Trophoblast cell (in vitro differentiated cells and primary cell): Measurements from ENCODE around the gene MED25.

Source experiments
- DNase-seq, 2 donors: peaks; one replicate each; pipeline ENCODE4 v3.0.0-alpha.2; 2016
- H2AFZ ChIP-seq: 2 replicates; pipeline ENCODE4 v1.6.1; 2013; ENCODE audit warnings: low read length, moderate library complexity, mild to moderate bottlenecking; ENCODE audit not compliant: insufficient read depth, poor library complexity
- H2AK5ac ChIP-seq: 2 replicates; pipeline ENCODE4 v1.6.1; 2013; ENCODE audit warnings: mild to moderate bottlenecking, low read length
- H2BK120ac ChIP-seq: 2 replicates; pipeline ENCODE4 v1.6.1; 2013; ENCODE audit warnings: low read length, mild to moderate bottlenecking, moderate library complexity; ENCODE audit not compliant: insufficient read depth, poor library complexity
- H2BK12ac ChIP-seq: 2 replicates; pipeline ENCODE4 v1.6.1; 2013; ENCODE audit warnings: mild to moderate bottlenecking, low read length, moderate library complexity
- H2BK5ac ChIP-seq: 2 replicates; pipeline ENCODE4 v1.6.1; 2013; ENCODE audit warnings: low read length, low read depth, moderate library complexity, mild to moderate bottlenecking; ENCODE audit not compliant: poor library complexity
- H3K14ac ChIP-seq: 2 replicates; pipeline ENCODE4 v1.6.1; 2013; ENCODE audit warnings: mild to moderate bottlenecking, low read length
- H3K18ac ChIP-seq: 2 replicates; pipeline ENCODE4 v1.6.1; 2013; ENCODE audit warnings: mild to moderate bottlenecking, low read length
- H3K23ac ChIP-seq: 2 replicates; pipeline ENCODE4 v1.6.1; 2013; ENCODE audit warnings: low read length
- H3K27ac ChIP-seq: 2 replicates; pipeline ENCODE4 v1.5.1; 2013; ENCODE audit warnings: low read depth, mild to moderate bottlenecking, inconsistent platforms, low read length, moderate library complexity
- H3K27me3 ChIP-seq: 2 replicates; pipeline ENCODE4 v1.6.1; 2013; ENCODE audit warnings: inconsistent platforms, mild to moderate bottlenecking, low read length, moderate library complexity; ENCODE audit not compliant: insufficient read depth
- H3K36me3 ChIP-seq, 2 experiments: 1 replicate in 1 of 2; 2 replicates in 1 of 2; pipeline ENCODE4 v1.6.1; 2013; ENCODE audit warnings: low read length in 2 of 2, mild to moderate bottlenecking in 2 of 2, moderate library complexity in 1 of 2; ENCODE audit not compliant: insufficient read depth in 2 of 2, control insufficient read depth in 1 of 2
- H3K4ac ChIP-seq: 2 replicates; pipeline ENCODE4 v1.6.1; 2013; ENCODE audit warnings: low read depth, mild to moderate bottlenecking, low read length, moderate library complexity
- H3K4me1 ChIP-seq, 2 experiments: 1 replicate in 1 of 2; 2 replicates in 1 of 2; pipeline ENCODE4 v1.6.1; 2013; ENCODE audit warnings: low read length in 2 of 2, mild to moderate bottlenecking in 2 of 2, moderate library complexity in 1 of 2; ENCODE audit not compliant: insufficient read depth in 2 of 2, control insufficient read depth in 1 of 2
- H3K4me2 ChIP-seq: 2 replicates; pipeline ENCODE4 v1.6.1; 2013; ENCODE audit warnings: inconsistent platforms, mild to moderate bottlenecking, low read length, moderate library complexity
- H3K4me3 ChIP-seq: 2 replicates; pipeline ENCODE4 v1.5.1; 2013; ENCODE audit warnings: mild to moderate bottlenecking, low read depth, low read length, inconsistent platforms
- H3K79me1 ChIP-seq: one replicate; pipeline ENCODE4 v1.6.1; 2013; ENCODE audit warnings: low read length
- H3K79me2 ChIP-seq: 2 replicates; pipeline ENCODE4 v1.6.1; 2013; ENCODE audit warnings: low read length, mild to moderate bottlenecking; ENCODE audit not compliant: control insufficient read depth, insufficient read depth, poor library complexity
- H3K9ac ChIP-seq: 2 replicates; pipeline ENCODE4 v1.6.1; 2013; ENCODE audit warnings: mild to moderate bottlenecking, low read length
- H3K9me3 ChIP-seq: 2 replicates; pipeline ENCODE4 v1.6.1; 2013; ENCODE audit warnings: low read depth, mild to moderate bottlenecking, control low read depth, inconsistent platforms, low read length; ENCODE audit not compliant: insufficient read depth
- H4K12ac ChIP-seq: 2 replicates; pipeline ENCODE4 v1.6.1; 2013; ENCODE audit warnings: low read depth, mild to moderate bottlenecking, low read length, moderate library complexity
- H4K8ac ChIP-seq: 2 replicates; pipeline ENCODE4 v1.6.1; 2013; ENCODE audit warnings: low read depth, mild to moderate bottlenecking, low read length, moderate library complexity
- H4K91ac ChIP-seq: one replicate; pipeline ENCODE4 v1.6.1; 2013; ENCODE audit warnings: low read depth, mild to moderate bottlenecking, low read length, moderate library complexity
- WGBS: extraction: QIAGEN DNeasy Blood & Tissue Kit; methylation state at CpG from one replicate; pipeline ENCODE4 v1.1.7; 2013; ENCODE audit warnings: missing lambda C conversion rate; ENCODE audit not compliant: insufficient read length, insufficient coverage; ENCODE audit errors: extremely low coverage; 5-methylcytosine and 5-hydroxymethylcytosine counted together

MED25 gene

DNA sequence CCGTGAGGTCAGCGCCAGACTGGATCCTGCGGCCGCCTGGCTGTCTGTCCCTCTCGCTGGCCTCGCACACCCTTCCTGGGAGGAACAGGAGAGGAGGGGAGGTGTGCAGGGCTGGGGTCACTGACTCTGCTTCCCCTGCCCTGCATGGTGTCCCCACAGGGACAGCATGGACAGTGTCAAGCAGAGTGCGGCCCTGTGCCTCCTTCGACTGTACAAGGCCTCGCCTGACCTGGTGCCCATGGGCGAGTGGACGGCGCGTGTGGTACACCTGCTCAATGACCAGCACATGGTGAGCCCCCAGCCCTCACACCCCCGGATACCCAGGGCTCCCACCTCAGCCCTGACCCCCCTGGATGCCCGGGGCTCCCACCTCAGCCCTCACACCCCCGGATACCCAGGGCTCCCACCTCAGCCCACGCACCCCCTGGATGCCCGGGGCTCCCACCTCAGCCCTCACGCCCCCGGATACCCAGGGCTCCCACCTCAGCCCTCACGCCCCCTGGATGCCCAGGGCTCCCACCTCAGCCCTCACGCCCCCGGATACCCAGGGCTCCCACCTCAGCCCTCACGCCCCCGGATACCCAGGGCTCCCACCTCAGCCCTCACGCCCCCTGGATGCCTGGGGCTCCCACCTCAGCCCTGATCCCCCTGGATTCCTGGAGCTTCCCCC lies 26.2 kb upstream of the MED25 start:
- no CpG with 5 or more reads among the region's 26 CpGs for WGBS
- Histone ChIP-seq H3K4ac (no peak overlapping the region), H3K27me3 (no peaks in the 10 kb centered on the region), H2AFZ (no peak overlapping the region), H2BK12ac (no peak overlapping the region), H3K9me3 (peaks cover 5% of the 10 kb centered on the region), H4K91ac (no peak overlapping the region), H2BK5ac (no peak overlapping the region), H3K23ac (no peak overlapping the region), H3K36me3 (peaks cover 79% of the 10 kb centered on the region in 2 experiments), H3K4me3 (no peak overlapping the region), H3K4me2 (no peak overlapping the region), H4K12ac (no peak overlapping the region), H4K8ac (no peak overlapping the region), H2BK120ac (no peak overlapping the region), H2AK5ac (no peak overlapping the region), H3K18ac (no peak overlapping the region), H3K27ac (no peak overlapping the region), H3K9ac (no peak overlapping the region), H3K4me1 (peaks cover 2 to 9% of the 10 kb centered on the region in 2 experiments), H3K14ac (no peak overlapping the region), H3K79me2 (no peaks in the 10 kb centered on the region), H3K79me1 (no peaks in the 10 kb centered on the region)
- no peak for DNase-seq

- H4K12ac ChIP-seq, result no peak overlapping the region
- WGBS, result no CpG with 5 or more reads among the region's 22 CpGs
- DNase-seq, result no peak
These were observed 25.1 kb upstream of the MED25 start for GRCh38 chr19:49792829-49793560.

GRCh38 chr19:49793561-49793840 lies 24.6 kb upstream of the MED25 start:
- no peak overlapping the region for H2BK120ac ChIP-seq
- H3K79me1 ChIP-seq, result no peaks in the 10 kb centered on the region
- no peak overlapping the region for H3K4ac ChIP-seq
- no peak overlapping the region for H2BK12ac ChIP-seq
- H3K4me3 ChIP-seq, result no peak overlapping the region
- H3K36me3 ChIP-seq, result peaks cover 78 to 81% of the 10 kb centered on the region in 2 experiments
- H3K27ac ChIP-seq, result no peak overlapping the region
- H3K79me2 ChIP-seq, result no peaks in the 10 kb centered on the region
- no peaks in the 10 kb centered on the region for H3K27me3 ChIP-seq
- H2BK5ac ChIP-seq, result no peak overlapping the region
- no peak overlapping the region for H2AFZ ChIP-seq
- H2AK5ac ChIP-seq, result no peak overlapping the region
- no peak overlapping the region for H4K91ac ChIP-seq
- H3K4me1 ChIP-seq, result peaks cover 0 to 5% of the 10 kb centered on the region in 2 experiments
- H3K9me3 ChIP-seq, result peaks cover 5% of the 10 kb centered on the region
- H3K18ac ChIP-seq, result no peak overlapping the region
- no peak overlapping the region for H3K23ac ChIP-seq
- no peak overlapping the region for H4K8ac ChIP-seq
- no peak overlapping the region for H4K12ac ChIP-seq
- H3K4me2 ChIP-seq, result no peak overlapping the region
- H3K9ac ChIP-seq, result no peak overlapping the region
- no peak for DNase-seq
- H3K14ac ChIP-seq, result no peak overlapping the region
- WGBS, result no CpG with 5 or more reads among the region's 6 CpGs

More at GRCh38 chr19:49792829-49793560, 25.1 kb upstream of the MED25 start:
- Histone ChIP-seq H3K79me2 (no peaks in the 10 kb centered on the region), H3K14ac (no peak overlapping the region), H3K23ac (no peak overlapping the region), H2AFZ (no peak overlapping the region), H3K27ac (no peak overlapping the region), H2BK12ac (no peak overlapping the region), H3K9ac (no peak overlapping the region), H4K8ac (no peak overlapping the region), H4K91ac (no peak overlapping the region), H3K4me3 (no peak overlapping the region), H3K9me3 (peaks cover 5% of the 10 kb centered on the region), H2AK5ac (no peak overlapping the region), H3K18ac (no peak overlapping the region), H3K27me3 (no peaks in the 10 kb centered on the region), H3K4me2 (no peak overlapping the region), H2BK120ac (no peak overlapping the region), H3K4me1 (peaks cover 0 to 5% of the 10 kb centered on the region in 2 experiments), H3K4ac (no peak overlapping the region), H3K36me3 (peaks cover 77 to 80% of the 10 kb centered on the region in 2 experiments), H3K79me1 (no peaks in the 10 kb centered on the region), H2BK5ac (no peak overlapping the region)

GRCh38 chr19:49795615-49796014 lies 22.5 kb upstream of the MED25 start:
- H2BK12ac ChIP-seq, result no peak overlapping the region
- H4K8ac ChIP-seq, result no peak overlapping the region
- no peak overlapping the region for H2BK5ac ChIP-seq
- H3K18ac ChIP-seq, result no peak overlapping the region
- no peak overlapping the region for H3K23ac ChIP-seq
- peaks cover 3% of the 10 kb centered on the region for H3K9me3 ChIP-seq
- H3K9ac ChIP-seq, result no peak overlapping the region
- no peak overlapping the region for H3K14ac ChIP-seq
- no peak overlapping the region for H2AFZ ChIP-seq
- DNase-seq, result no peak
- peaks cover 83 to 86% of the 10 kb centered on the region in 2 experiments for H3K36me3 ChIP-seq
- no peak overlapping the region for H2AK5ac ChIP-seq
- H2BK120ac ChIP-seq, result no peak overlapping the region
- H4K91ac ChIP-seq, result no peak overlapping the region
- H4K12ac ChIP-seq, result no peak overlapping the region
- H3K4ac ChIP-seq, result no peak overlapping the region
- no peak overlapping the region for H3K4me2 ChIP-seq
- no peak overlapping the region for H3K27ac ChIP-seq
- WGBS, result no CpG with 5 or more reads among the region's 20 CpGs
- H3K79me2 ChIP-seq, result no peaks in the 10 kb centered on the region
- H3K79me1 ChIP-seq, result no peaks in the 10 kb centered on the region
- no peak overlapping the region for H3K4me3 ChIP-seq
- no peaks in the 10 kb centered on the region for H3K27me3 ChIP-seq
- H3K4me1 ChIP-seq, result peaks cover 0 to 5% of the 10 kb centered on the region in 2 experiments
